ENCODE measurements around the gene PIK3CG.

DNA sequence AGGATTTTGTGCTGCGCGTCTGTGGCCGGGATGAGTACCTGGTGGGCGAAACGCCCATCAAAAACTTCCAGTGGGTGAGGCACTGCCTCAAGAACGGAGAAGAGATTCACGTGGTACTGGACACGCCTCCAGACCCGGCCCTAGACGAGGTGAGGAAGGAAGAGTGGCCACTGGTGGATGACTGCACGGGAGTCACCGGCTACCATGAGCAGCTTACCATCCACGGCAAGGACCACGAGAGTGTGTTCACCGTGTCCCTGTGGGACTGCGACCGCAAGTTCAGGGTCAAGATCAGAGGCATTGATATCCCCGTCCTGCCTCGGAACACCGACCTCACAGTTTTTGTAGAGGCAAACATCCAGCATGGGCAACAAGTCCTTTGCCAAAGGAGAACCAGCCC is 3.3 kb downstream of the PIK3CG start:
- no peak for TF ChIP-seq CTCF (IDR thresholded peaks at IDR 0.05)
- no peak for TF ChIP-seq POLR2A (IDR thresholded peaks at IDR 0.05)
